HG03103 (cell line): ENCODE results near the gene ZFPL1.

Experiments used
- ATAC-seq: cut with Tn5 transposase; IDR thresholded peaks from one replicate; pipeline ENCODE4 v1.9.1; 2021; ENCODE audit warnings: low read depth; ENCODE audit not compliant: unreplicated experiment

Gene ZFPL1

GRCh38 chr11:65126624-65127274, 42.7 kb downstream of the ZFPL1 start:
- ATAC-seq = no peak

- no peak for ATAC-seq
Observed at GRCh38 chr11:65127473-65128181, 43.6 kb downstream of the ZFPL1 start.

DNA sequence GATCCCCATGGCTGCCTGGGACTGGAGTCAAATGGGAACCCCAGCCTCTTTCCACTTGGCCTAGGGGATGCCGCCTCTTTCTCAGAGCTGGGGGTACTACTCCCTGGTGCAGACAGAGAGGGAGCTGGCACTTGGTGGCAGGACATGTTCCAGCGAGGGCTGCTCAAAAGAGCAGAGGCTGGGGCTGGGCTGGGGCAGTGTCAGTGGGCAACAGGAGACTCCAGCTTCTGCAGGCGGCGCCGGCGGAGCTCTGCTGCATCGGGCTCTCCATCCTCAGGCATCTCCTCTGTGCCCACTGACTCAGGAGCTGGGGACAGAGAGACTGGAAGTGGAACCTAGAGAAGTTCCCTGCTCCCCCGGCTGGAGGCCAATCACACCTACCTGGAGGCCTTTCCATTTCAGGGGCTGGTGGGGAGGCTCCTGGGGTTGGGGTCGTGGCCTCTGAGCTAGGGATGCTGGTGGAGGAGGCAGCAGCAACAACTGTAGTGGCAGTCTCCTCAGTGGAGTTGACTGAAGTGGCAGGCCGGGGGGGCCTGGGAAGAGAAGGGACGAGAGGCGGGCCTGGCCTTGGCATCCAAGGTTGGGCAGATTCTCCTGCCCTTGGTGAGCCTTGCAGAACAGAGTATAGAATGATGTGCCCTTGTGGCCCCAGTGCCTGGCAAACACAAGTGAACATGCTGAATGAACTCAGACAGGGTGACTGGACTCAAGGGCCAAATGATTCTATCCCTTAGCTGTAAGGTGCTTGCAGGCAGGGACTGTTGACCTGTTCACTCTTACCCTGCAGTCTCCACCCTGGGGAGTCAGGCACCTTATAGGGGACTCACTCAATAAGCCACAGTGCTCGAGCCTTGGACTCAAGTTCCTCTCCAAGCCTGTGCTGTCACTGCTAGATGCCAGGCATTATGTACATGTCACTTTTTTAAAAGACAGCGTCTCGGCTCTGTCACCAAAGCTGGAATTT, 44.4 kb downstream of the ZFPL1 start:
- ATAC-seq = no peak

- ATAC-seq = no peak
Observed at GRCh38 chr11:65129649-65130441, 45.8 kb downstream of the ZFPL1 start.

- ATAC-seq = no peak
Observed at GRCh38 chr11:65130631-65131416, 46.8 kb downstream of the ZFPL1 start.

- no peak for ATAC-seq
Observed at GRCh38 chr11:65131417-65131776, 47.4 kb downstream of the ZFPL1 start.

DNA sequence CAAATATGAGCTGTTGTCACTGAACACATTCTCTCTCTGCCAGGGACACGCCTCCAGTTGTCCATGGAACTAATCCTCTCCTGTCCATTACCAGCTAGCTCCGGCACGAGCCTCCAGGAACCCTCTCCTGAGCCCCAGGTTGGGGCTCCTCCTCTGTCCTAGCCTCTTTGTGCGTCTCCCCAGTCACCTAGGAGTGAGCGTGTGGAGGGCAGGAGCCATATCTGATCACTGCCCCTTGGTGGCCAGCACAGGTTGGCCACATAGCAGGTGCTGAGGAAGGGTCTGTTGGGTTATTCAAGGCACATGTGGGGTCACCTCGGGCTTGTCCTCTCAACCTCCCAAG, 47.8 kb downstream of the ZFPL1 start:
- ATAC-seq = no peak

GRCh38 chr11:65132238-65132987, 48.4 kb downstream of the ZFPL1 start:
- ATAC-seq = peak; percentile 40

DNA sequence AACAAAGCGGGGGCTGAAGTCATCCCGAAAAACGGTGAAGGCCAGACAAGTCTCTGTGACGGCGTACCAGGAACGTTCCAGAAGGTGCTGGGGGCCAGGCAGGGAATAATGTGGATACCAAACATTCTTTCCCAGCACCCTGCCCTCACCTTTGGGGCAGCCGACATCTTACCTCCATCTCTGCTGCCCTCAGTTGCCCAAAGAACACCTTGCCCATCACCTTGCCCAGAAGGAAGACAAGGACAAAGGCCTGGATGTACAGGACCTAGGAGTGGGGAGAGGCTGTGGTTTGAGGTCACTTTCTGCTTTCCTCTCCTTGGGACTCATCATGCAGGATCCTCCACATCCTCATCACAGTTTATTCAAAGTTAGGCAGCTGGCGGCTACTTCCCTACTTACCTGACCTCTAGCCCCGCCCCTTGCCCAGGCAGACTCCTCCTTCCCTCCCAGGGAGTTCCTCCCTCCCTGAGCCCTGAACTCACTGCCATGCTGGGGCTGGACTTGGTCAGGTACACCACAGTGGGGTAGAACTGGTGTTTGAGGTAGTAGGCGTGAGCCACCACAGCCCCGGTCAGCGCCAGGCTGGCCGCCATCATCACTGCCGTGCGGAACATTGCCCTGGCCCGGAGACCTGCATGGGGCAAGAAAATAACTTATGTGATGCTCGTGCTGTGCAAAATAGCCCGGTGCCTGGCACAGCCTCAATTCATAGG, 49.1 kb downstream of the ZFPL1 start:
- ATAC-seq = no peak

DNA sequence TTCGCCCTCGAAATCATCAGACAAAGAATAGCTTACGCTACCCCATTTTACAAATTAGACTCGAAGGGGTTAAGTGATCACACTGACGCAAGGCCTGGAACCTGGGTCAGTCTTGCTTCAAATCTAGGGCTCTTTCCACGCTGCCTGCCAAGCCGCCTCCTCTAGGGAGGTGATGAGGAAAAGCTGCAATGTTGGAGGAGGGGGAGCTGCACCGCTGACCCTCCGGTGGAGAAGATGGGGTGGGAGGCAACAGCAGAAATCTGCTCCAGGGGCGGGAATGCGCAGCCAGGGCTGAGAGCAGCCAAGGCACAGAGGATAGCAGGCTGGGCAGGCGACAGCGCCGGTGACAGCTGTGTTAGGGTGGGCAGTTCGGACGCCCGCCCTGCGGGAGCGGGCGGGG, 49.7 kb downstream of the ZFPL1 start:
- ATAC-seq = no peak

- ATAC-seq = peak; percentile 44
Observed at GRCh38 chr11:65134240-65134951, 50.4 kb downstream of the ZFPL1 start, which contains the start of gene SYVN1. Gene SYVN1 (minus strand): TSS chr11:65134519. CDS start chr11:65133601, 918 bp downstream.

- ATAC-seq = peak; percentile 58
Observed at GRCh38 chr11:65134952-65135632, 51.1 kb downstream of the ZFPL1 start.

GRCh38 chr11:65135633-65136145, 51.7 kb downstream of the ZFPL1 start:
- ATAC-seq = no peak

GRCh38 chr11:65136515-65137096, 52.6 kb downstream of the ZFPL1 start:
- ATAC-seq = no peak
